Heart left ventricle (tissue), 16 donors: ENCODE data around the gene SRGAP3. TPM values are rescaled to one million over a fixed set of nuclear protein-coding genes. Genes with fewer than 3 reads are reported as not detected.

Source experiments
- ATAC-seq, 4 donors: fragments of 200-7000 bp; cut with Tn5 transposase; one replicate each; pipeline ENCODE4 v1.9.1; 2020 to 2022; ENCODE audit warnings: moderate library complexity in 4 of 4, mild to moderate bottlenecking in 3 of 4, moderate number of reproducible peaks in 1 of 4
- DNase-seq, 5 donors: peaks; one replicate each; pipeline ENCODE4 v3.0.0-alpha.2; 2020
- H3K27ac ChIP-seq, 12 donors: fragments of 200-600 bp; sonication (generic) in 4 of 12; one replicate each; pipeline versions ENCODE4 v1.5.0 to v1.8.0; 2016 to 2022; ENCODE audit warnings: mild to moderate bottlenecking in 2 of 12
- H3K27me3 ChIP-seq, 9 donors: fragments of 200-600 bp; sonication (generic) in 2 of 9; one replicate each; pipeline versions ENCODE4 v1.5.1 to v1.8.0; 2016 to 2022; ENCODE audit warnings: mild to moderate bottlenecking in 3 of 9
- H3K36me3 ChIP-seq, 9 donors: fragments of 200-600 bp; sonication (generic) in 2 of 9; one replicate each; pipeline versions ENCODE4 v1.5.0 to v1.8.0; 2018 to 2022; ENCODE audit warnings: mild to moderate bottlenecking in 2 of 9
- H3K4me1 ChIP-seq, 12 donors: fragments of 200-600 bp; sonication (generic) in 4 of 12; one replicate each; pipeline versions ENCODE4 v1.5.0 to v1.8.0; 2016 to 2022; ENCODE audit warnings: mild to moderate bottlenecking in 3 of 12
- H3K4me3 ChIP-seq, 12 donors: fragments of 200-600 bp; sonication (generic) in 4 of 12; one replicate each; pipeline versions ENCODE4 v1.5.0 to v1.8.0; 2017 to 2022; ENCODE audit warnings: mild to moderate bottlenecking in 9 of 12, moderate library complexity in 4 of 12
- H3K9me3 ChIP-seq, 12 donors: fragments of 200-600 bp; sonication (generic) in 4 of 12; one replicate each; pipeline versions ENCODE4 v1.5.0 to v1.8.0; 2016 to 2022; ENCODE audit warnings: mild to moderate bottlenecking in 1 of 12
- POLR2A ChIP-seq, 2 donors: fragments of 450-650 bp; IDR thresholded peaks; one replicate each; pipeline ENCODE4 v1.6.1; 2017; ENCODE audit warnings: antibody characterized with exemption in 2 of 2, mild to moderate bottlenecking in 2 of 2, moderate library complexity in 2 of 2
- WGBS, 4 donors: extraction: QIAGEN DNeasy Blood & Tissue Kit in 2 of 4; methylation state at CpG; one replicate each; pipeline versions ENCODE4 v1.1.5 to v1.1.7; 2013 to 2018; 5-methylcytosine and 5-hydroxymethylcytosine counted together
- intact Hi-C, 10 donors: fragments of 100-400 bp; cut with DNase I; formaldehyde crosslinking; loops; one replicate each; pipeline versions ENCODE4 v1.11.1 to v1.14.2; 2022
- polyA plus RNA-seq, 2 donors: library from polyadenylated mRNA; stranded (reverse); fragments of 200-250 nt; gene quantifications; one replicate each; pipeline ENCODE4 v1.2.3, GENCODE V29; 2013
- total RNA-seq, 9 donors: library from RNA; depleted of rRNA in 2 of 9; stranded (reverse); fragments of >200 nt in 2 of 9; fragmentation: NEBNext Ultra II Directional in 3 of 9; extraction: Animal tissue kit (Norgen Biotek cat#: 25700) in 3 of 9; gene quantifications; one replicate each; pipeline versions ENCODE4 v1.1.0 to v1.2.4, GENCODE V29; 2016 to 2023
- TF ChIP-seq, protein P1 (sequence below), 12 donors: fragments of 200-600 bp; sonication (generic) in 4 of 12; IDR thresholded peaks; one replicate each; pipeline versions ENCODE4 v1.5.0 to v1.8.0; 2018 to 2022; ENCODE audit warnings: antibody characterized with exemption in 12 of 12, mild to moderate bottlenecking in 5 of 12
- donor health status: ischemic (EF 13 %, LVEDD 7.1; RV severe dilation, severe dysfunction).
- donor health status: healthy with polysubstance abuse.
- donor health status: DM: no; HTN: yes; CAD: no.
- donor health status: DM: no; HTN: no; CAD: no.
- donor health status: ischemic (EF 25% LVEDD 6.9; RV normal size, moderate dysfunction).
- donor health status: ischemic (EF 25% LVEDD 5.7; RV mildly dilated, moderate dysfunction).
- donor health status: healthy.
- donor health status: DM: yes; HTN: yes; CAD: no.
- donor health status: ischemic (EF 35%, LVEDD 5.7; RV mildly dilated, moderate dysfunction).
- donor health status: nonischemic (EF 11% LVEDD 7.7; RV severe dilation, severe dysfunction).
- donor health status: DM: yes; HTN: yes; CAD: no.
- donor health status: PGD.
- donor health status: ischemic (EF 29% LVEDD 5.4; RV normal size, mild dysfunction).
- donor health status: nonischemic (EF 23%, LVEDD 6.1; RV moderate dilation, normal function).

Gene SRGAP3
- total and polyA plus RNA-seq, 11 donors, result 1.4 to 16.8 (median 9.0) TPM

DNA sequence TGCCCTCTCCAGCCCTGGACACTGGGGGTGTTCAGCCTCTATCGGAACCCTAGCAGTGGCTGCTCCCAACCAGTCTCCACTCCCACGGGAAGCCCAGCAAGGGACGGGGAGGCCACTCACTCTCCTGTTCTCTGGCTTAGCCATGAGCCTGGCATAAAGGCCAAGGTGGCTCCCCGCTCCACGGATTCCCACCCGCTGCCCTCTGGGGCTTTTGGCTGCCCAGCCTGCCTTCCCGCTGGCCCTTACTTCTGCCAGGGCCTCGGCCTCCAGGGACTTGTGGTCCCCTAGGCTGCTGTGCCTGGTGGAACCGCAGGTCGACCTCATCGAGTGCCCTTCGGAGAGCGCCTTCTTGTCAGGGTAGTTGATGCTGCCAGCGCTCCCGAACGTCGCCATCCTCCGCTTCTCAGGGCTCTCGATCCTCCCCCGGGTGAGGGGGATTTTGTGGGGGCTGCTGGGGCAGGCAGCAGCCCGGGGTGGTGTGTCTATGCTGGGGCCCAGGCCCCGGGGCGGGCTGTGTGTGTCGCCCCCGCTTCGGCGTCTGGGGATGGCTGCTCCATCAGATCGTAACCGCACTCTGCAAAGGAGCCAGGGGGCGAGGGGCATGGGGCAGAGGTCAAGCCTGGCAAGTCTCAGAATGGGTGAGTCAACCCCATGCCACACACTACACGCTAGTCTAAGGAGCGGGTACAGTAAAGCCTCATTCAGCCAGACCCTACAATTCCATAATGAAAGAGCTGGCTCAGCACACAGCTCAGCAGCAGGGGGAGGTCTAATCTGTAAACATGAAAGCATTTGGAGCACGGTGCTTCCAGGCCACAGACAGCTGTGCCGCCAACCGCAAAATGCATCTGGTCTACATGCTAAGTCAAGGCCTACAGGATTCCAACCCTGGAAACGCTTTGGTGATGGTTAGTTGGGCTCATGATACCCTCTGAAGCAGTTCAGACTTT lies 258.9 kb downstream of the SRGAP3 start:
- Histone ChIP-seq H3K27me3 (no peaks in the 10 kb centered on the region), H3K4me1 (peaks cover 0 to 18% (median 3%) of the 10 kb centered on the region in 12 donors), H3K9me3 (no peaks in the 10 kb centered on the region), H3K4me3 (no peak overlapping the region), H3K27ac (no peak overlapping the region), H3K36me3 (peaks cover 0 to 3% (median 0%) of the 10 kb centered on the region in 9 donors)
- no peak for TF ChIP-seq POLR2A (IDR thresholded peaks at IDR 0.05)
- WGBS, 4 donors, result 93 to 95% (median 94%) methylated on average over 27 to 36 of the region's 36 CpGs
- ATAC-seq (no peak), DNase-seq (no peak)
- intact Hi-C loops, result no loop called here

- no peaks in the 10 kb centered on the region for H3K9me3 ChIP-seq
Measured at GRCh38 chr3:8988791-8989558, 260.5 kb downstream of the SRGAP3 start.

DNA sequence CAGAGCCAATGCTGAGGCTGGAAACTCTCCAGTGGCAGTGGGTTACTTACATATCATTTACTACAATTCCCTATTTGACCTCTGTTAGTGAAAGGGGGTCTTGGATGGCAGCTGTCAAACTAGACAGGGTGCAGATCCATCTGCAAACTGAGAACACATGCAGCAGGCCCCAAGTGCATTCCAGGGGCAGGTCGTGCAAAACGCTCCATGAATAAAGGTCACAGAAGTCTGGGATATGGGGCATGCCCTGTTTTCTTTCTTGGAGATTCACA lies 261.1 kb downstream of the SRGAP3 start:
- Histone ChIP-seq H3K27ac (no peak overlapping the region), H3K9me3 (no peaks in the 10 kb centered on the region), H3K36me3 (no peaks in the 10 kb centered on the region), H3K4me3 (no peak overlapping the region), H3K27me3 (no peaks in the 10 kb centered on the region), H3K4me1 (peaks cover 0 to 18% (median 3%) of the 10 kb centered on the region in 12 donors)
- intact Hi-C loops, result loop anchor here (1.0 to 5.0 kb wide), 5 partner anchors 78 to 314 kb away; no protein-coding TSS in a partner anchor
- no peak for ATAC-seq
- 14 to 41% (median 29%) methylated on average over 2 of the region's 2 CpGs for WGBS, 4 donors
- DNase-seq, result no peak
- TF ChIP-seq, protein P1, sequence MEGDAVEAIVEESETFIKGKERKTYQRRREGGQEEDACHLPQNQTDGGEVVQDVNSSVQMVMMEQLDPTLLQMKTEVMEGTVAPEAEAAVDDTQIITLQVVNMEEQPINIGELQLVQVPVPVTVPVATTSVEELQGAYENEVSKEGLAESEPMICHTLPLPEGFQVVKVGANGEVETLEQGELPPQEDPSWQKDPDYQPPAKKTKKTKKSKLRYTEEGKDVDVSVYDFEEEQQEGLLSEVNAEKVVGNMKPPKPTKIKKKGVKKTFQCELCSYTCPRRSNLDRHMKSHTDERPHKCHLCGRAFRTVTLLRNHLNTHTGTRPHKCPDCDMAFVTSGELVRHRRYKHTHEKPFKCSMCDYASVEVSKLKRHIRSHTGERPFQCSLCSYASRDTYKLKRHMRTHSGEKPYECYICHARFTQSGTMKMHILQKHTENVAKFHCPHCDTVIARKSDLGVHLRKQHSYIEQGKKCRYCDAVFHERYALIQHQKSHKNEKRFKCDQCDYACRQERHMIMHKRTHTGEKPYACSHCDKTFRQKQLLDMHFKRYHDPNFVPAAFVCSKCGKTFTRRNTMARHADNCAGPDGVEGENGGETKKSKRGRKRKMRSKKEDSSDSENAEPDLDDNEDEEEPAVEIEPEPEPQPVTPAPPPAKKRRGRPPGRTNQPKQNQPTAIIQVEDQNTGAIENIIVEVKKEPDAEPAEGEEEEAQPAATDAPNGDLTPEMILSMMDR (IDR thresholded peaks at IDR 0.05), result no peak
- no peak for TF ChIP-seq POLR2A (IDR thresholded peaks at IDR 0.05)

More at GRCh38 chr3:8988791-8989558, 260.5 kb downstream of the SRGAP3 start:
- no peaks in the 10 kb centered on the region for H3K27me3 ChIP-seq
- DNase-seq (no peak), ATAC-seq (no peak)
- WGBS, 4 donors, result 85 to 89% (median 88%) methylated on average over 8 of the region's 8 CpGs
- H3K27ac ChIP-seq, result no peak overlapping the region
- TF ChIP-seq, protein P1 (IDR thresholded peaks at IDR 0.05), result no peak
- TF ChIP-seq POLR2A (IDR thresholded peaks at IDR 0.05), result no peak
- H3K36me3 ChIP-seq, result peaks cover 0 to 2% (median 0%) of the 10 kb centered on the region in 9 donors
- intact Hi-C loops, result loop anchor here (1.0 to 5.0 kb wide), 5 partner anchors 78 to 313 kb away; no protein-coding TSS in a partner anchor
- no peak overlapping the region for H3K4me3 ChIP-seq
- H3K4me1 ChIP-seq, result peaks cover 0 to 18% (median 3%) of the 10 kb centered on the region in 12 donors

DNA sequence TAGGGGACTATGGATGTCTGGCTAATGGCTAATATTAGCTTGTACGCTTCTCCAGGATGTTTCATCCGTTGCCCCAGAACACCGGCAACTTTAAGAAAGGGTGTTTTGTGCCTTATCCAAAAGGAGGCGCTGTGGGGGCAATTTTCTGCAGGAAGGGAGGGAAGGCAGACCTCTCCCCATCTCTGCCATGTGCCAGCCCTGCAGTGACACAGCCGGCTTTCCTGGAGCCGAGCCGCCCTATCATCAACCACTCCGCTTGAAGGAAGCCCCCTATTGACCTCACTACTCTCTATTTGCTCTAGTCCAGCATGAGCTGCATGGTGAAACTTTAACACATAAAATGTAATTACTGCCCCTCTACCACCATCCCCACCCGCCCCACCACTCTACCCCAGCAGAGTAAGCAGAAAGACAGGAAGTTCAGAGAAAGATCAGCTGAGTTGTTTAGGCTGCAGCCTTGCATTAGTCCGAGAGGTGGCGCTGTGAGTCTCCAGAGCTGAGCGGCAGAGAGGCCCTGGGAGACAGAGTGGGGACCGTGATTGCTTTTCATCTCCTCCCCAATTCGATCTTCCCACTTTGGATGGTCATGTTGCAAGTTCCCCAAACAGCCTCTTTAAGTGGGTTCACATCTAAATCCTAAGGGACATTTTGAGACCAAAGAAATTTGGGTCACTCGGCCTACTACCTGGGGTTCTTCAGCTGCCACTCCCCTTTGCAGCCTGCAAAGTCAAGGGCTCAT lies 261.6 kb downstream of the SRGAP3 start:
- 27 to 51% (median 36%) methylated on average over 14 to 15 of the region's 15 CpGs for WGBS, 4 donors
- intact Hi-C loops, result loop anchor here (1.0 to 5.0 kb wide), 5 partner anchors 79 to 314 kb away; no protein-coding TSS in a partner anchor
- H3K27ac ChIP-seq, result no peak overlapping the region
- H3K4me1 ChIP-seq, result peaks cover 0 to 18% (median 3%) of the 10 kb centered on the region in 12 donors
- H3K36me3 ChIP-seq, result no peaks in the 10 kb centered on the region
- DNase-seq (peak in 4 of 5 donors; percentile 52 to 68 (median 57)), ATAC-seq (peak; percentile 56 to 81 (median 66))
- TF ChIP-seq POLR2A (IDR thresholded peaks at IDR 0.05), result no peak
- TF ChIP-seq, protein P1 (IDR thresholded peaks at IDR 0.05), result peak; percentile 63 to 85 (median 74)
- H3K4me3 ChIP-seq, result no peak overlapping the region
- no peaks in the 10 kb centered on the region for H3K27me3 ChIP-seq
- H3K9me3 ChIP-seq, result no peaks in the 10 kb centered on the region
